ENCODE data around the gene TTLL11.

The TTLL11 gene

DNA sequence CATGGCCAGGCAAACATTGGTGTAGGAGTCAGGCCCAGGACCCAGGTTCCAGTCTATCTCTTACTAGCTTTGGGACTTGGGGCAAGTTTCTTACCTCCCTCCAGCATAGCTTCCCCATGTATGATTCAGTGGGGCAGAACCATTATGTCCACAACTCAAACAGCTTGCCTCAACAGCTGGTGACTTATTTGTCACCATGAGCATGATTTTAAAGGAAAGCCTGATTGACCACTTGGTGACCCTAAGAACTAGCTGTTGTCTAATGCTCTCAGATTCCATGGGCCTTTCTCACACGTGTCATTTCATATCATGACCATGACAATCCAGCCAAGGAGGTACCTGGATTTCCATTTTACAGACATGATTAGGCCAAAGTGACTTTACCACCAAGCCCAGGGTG is 126.4 kb downstream of the TTLL11 start:
- Histone ChIP-seq H3K4me3 (ENCODE audit: low read length) (no peak overlapping the region), H3F3A (ENCODE audit: control insufficient read depth, insufficient read depth) (no peaks in the 10 kb centered on the region), H3K79me2 (ENCODE audit: control insufficient read depth, low read length) (no peaks in the 10 kb centered on the region), H3K36me3 (ENCODE audit: control insufficient read depth, low read length) (no peaks in the 10 kb centered on the region), H3K27ac (ENCODE audit: low read depth, low read length) (no peak overlapping the region), H3K27me3 (ENCODE audit: control insufficient read depth, low read length) (no peaks in the 10 kb centered on the region), H3K4me2 (ENCODE audit: low read length) (no peak overlapping the region), H3K9me3 (ENCODE audit: control insufficient read depth, insufficient read depth, low read length) (no peaks in the 10 kb centered on the region), H4K20me1 (ENCODE audit: control insufficient read depth, insufficient read depth, low read depth, low read length) (no peaks in the 10 kb centered on the region), H3K4me1 (ENCODE audit: control insufficient read depth, low read length) (peaks cover 18% of the 10 kb centered on the region), H3K9me2 (replicated peaks; ENCODE audit: control insufficient read depth, low read length) (no peaks in the 10 kb centered on the region)
- TF ChIP-seq, protein P1, sequence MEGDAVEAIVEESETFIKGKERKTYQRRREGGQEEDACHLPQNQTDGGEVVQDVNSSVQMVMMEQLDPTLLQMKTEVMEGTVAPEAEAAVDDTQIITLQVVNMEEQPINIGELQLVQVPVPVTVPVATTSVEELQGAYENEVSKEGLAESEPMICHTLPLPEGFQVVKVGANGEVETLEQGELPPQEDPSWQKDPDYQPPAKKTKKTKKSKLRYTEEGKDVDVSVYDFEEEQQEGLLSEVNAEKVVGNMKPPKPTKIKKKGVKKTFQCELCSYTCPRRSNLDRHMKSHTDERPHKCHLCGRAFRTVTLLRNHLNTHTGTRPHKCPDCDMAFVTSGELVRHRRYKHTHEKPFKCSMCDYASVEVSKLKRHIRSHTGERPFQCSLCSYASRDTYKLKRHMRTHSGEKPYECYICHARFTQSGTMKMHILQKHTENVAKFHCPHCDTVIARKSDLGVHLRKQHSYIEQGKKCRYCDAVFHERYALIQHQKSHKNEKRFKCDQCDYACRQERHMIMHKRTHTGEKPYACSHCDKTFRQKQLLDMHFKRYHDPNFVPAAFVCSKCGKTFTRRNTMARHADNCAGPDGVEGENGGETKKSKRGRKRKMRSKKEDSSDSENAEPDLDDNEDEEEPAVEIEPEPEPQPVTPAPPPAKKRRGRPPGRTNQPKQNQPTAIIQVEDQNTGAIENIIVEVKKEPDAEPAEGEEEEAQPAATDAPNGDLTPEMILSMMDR (IDR thresholded peaks at IDR 0.05; ENCODE audit: low read depth, low read length, poor library complexity, severe bottlenecking): no peak
- TF ChIP-seq EZH2phosphoT487 (IDR thresholded peaks at IDR 0.05; ENCODE audit: borderline replicate concordance, low read length): no peak

DNA sequence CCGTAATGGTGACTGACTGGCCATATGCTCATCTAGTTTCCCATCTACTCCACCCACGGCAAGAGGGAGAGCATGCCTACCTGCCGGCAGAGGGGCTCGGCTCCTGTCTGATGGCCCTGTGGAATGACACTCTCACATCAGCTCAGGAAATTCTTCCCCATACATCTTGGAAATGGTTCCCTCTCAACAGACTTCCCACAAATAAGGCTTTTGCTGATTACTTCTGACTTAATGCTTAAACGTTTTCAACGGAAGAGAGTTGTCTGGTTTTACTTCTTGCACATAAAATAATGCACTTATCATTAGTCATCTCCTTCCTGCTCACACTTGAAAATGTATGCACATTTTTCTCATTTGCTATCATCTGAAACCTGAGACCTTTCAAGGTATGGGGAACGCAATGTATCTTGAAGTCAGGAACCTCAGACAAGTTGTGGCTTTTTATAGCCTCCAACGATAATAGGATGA is 129.5 kb downstream of the TTLL11 start:
- no peaks in the 10 kb centered on the region for H3K36me3 ChIP-seq (ENCODE audit: control insufficient read depth, low read length)
- no peaks in the 10 kb centered on the region for H3K9me2 ChIP-seq (replicated peaks; ENCODE audit: control insufficient read depth, low read length)
- no peaks in the 10 kb centered on the region for H3K27me3 ChIP-seq (ENCODE audit: control insufficient read depth, low read length)
- no peaks in the 10 kb centered on the region for H4K20me1 ChIP-seq (ENCODE audit: control insufficient read depth, insufficient read depth, low read depth, low read length)
- H3F3A ChIP-seq (ENCODE audit: control insufficient read depth, insufficient read depth): no peaks in the 10 kb centered on the region
- no peaks in the 10 kb centered on the region for H3K79me2 ChIP-seq (ENCODE audit: control insufficient read depth, low read length)
- no peak for TF ChIP-seq EZH2phosphoT487 (IDR thresholded peaks at IDR 0.05; ENCODE audit: borderline replicate concordance, low read length)
- TF ChIP-seq, protein P1 (IDR thresholded peaks at IDR 0.05; ENCODE audit: low read depth, low read length, poor library complexity, severe bottlenecking): no peak
- peaks cover 9% of the 10 kb centered on the region for H3K4me1 ChIP-seq (ENCODE audit: control insufficient read depth, low read length)
- H3K9me3 ChIP-seq (ENCODE audit: control insufficient read depth, insufficient read depth, low read length): no peaks in the 10 kb centered on the region
- no peak overlapping the region for H3K4me2 ChIP-seq (ENCODE audit: low read length)
- H3K4me3 ChIP-seq (ENCODE audit: low read length): no peak overlapping the region
- H3K27ac ChIP-seq (ENCODE audit: low read depth, low read length): no peak overlapping the region

- H3K27ac ChIP-seq (ENCODE audit: low read depth, low read length): no peak overlapping the region
- H4K20me1 ChIP-seq (ENCODE audit: control insufficient read depth, insufficient read depth, low read depth, low read length): no peaks in the 10 kb centered on the region
- H3K9me3 ChIP-seq (ENCODE audit: control insufficient read depth, insufficient read depth, low read length): no peaks in the 10 kb centered on the region
- H3K27me3 ChIP-seq (ENCODE audit: control insufficient read depth, low read length): no peaks in the 10 kb centered on the region
- H3F3A ChIP-seq (ENCODE audit: control insufficient read depth, insufficient read depth): no peaks in the 10 kb centered on the region
- no peak overlapping the region for H3K4me2 ChIP-seq (ENCODE audit: low read length)
- no peaks in the 10 kb centered on the region for H3K9me2 ChIP-seq (replicated peaks; ENCODE audit: control insufficient read depth, low read length)
- H3K4me3 ChIP-seq (ENCODE audit: low read length): no peak overlapping the region
- TF ChIP-seq EZH2phosphoT487 (IDR thresholded peaks at IDR 0.05; ENCODE audit: borderline replicate concordance, low read length): no peak
- TF ChIP-seq, protein P1 (IDR thresholded peaks at IDR 0.05; ENCODE audit: low read depth, low read length, poor library complexity, severe bottlenecking): no peak
- H3K4me1 ChIP-seq (ENCODE audit: control insufficient read depth, low read length): peaks cover 9% of the 10 kb centered on the region
- no peaks in the 10 kb centered on the region for H3K79me2 ChIP-seq (ENCODE audit: control insufficient read depth, low read length)
- no peaks in the 10 kb centered on the region for H3K36me3 ChIP-seq (ENCODE audit: control insufficient read depth, low read length)
Measured at GRCh38 chr9:121962421-121962820, 130.7 kb downstream of the TTLL11 start.

All from DOHH2 (cell line).